ENCODE results near the gene PCP2.
"Not testable (repeated sequence)": the region's sequence is repeated elsewhere in the genome, so short reads cannot be mapped to it uniquely, and the experiment has no call there.

Gene PCP2

GRCh38 chr19:7661744-7662538 lies 28.4 kb upstream of the PCP2 start:
- no peak for DNase-seq (ENCODE audit: low read depth in 2 of 2, low spot score in 1 of 2)

DNA sequence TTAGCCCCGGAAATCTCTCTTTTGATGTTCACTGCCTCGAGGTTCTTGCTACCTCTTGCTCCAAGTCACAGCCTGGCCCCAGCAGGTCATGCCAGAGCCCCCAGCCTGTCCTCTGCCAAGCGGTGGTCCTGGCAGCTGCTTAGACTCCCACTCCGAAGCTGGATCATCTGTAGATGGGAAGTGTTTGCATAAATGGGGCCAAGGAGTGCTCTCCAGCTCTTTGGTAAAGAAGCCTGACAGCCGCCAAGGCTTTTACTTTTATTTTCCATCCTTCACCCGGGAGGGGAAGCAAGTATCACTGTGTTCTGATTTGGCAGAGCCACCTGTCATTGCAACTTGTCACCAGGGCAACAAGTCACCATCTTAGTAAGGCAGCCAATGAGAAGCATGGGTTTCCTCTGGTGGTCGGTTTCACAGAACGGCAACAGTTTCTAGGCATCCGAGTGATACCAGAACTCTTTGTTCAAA lies 24.7 kb upstream of the PCP2 start:
- no peak for DNase-seq (ENCODE audit: low read depth in 2 of 2, low spot score in 1 of 2)

DNA sequence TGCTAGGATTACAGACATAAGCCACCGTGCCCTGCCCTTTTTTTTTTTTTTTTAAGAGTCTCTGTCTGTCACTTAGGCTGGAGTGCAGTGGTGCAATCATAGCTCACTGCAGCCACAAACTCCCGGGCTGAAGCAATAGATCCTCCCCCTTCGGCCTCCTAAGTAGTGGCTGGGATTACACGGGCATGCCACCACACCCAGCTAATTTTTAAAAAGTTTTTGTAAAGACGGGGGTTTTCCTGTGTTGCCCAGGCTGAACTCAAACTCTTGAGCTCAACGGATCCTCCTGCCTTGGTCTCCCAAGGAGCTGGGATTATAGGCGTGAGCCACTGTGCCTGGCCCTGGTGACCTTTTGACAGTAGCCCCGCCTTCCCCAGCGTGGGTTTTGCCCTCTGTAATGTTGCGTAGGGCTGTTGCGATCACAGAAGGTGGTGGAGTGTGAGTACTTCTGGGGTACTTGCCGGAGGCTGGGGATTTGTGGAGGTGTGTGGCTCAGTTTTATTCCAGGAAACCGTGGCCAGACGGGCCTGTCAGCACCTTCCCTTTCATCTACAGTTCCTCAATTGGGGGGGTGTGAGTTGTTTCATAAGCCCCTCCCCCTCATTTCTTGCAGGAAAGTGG lies 23.7 kb upstream of the PCP2 start:
- DNase-seq (ENCODE audit: low read depth in 2 of 2, low spot score in 1 of 2) = no peak

- no peak for DNase-seq (ENCODE audit: low read depth in 2 of 2, low spot score in 1 of 2)
Measured at GRCh38 chr19:7655581-7655980, 22.1 kb upstream of the PCP2 start.

DNA sequence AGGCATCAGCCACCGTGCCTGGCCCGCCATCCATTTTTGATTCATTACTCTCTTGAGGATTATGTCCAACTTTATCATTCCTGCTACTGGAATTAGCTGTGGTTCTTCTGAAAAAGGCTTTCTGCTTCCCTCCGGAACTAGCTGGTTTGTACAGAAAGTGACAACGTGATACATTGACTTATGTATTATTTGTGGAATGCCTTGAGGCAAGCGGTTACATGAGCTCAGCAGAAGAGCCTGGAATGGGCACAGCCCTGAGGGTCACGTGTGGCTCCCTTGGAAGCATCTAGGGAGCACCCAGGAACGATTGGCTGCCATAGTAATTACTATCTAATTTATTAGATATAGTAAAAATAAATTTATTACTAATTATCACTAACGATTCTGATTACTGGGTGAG lies 20.9 kb upstream of the PCP2 start:
- no peak for DNase-seq (ENCODE audit: low read depth in 2 of 2, low spot score in 1 of 2)

- DNase-seq (ENCODE audit: low read depth in 2 of 2, low spot score in 1 of 2) = peak; percentile 71 to 77
Measured at GRCh38 chr19:7652061-7652641, 18.6 kb upstream of the PCP2 start.

GRCh38 chr19:7650148-7650547 lies 16.6 kb upstream of the PCP2 start:
- DNase-seq (ENCODE audit: low read depth in 2 of 2, low spot score in 1 of 2) = no peak

- DNase-seq (ENCODE audit: low read depth in 2 of 2, low spot score in 1 of 2) = no peak
Measured at GRCh38 chr19:7648265-7649014, 14.9 kb upstream of the PCP2 start.

GRCh38 chr19:7647156-7647555 lies 13.6 kb upstream of the PCP2 start:
- DNase-seq (ENCODE audit: low read depth in 2 of 2, low spot score in 1 of 2) = no peak

DNA sequence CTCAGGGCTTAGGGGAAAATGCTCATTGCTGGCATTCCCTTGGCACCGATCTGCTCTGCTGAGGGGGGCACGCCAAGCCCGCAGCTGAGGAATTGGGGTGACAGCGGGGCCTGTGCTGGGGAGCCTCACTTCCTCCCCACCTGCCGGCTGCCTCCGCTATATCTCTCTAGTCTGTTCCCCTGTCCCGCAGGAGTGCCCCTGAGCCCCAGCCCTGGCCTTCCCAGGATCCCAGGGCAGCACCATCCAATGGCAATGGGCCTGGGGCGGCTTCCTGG lies 12.8 kb upstream of the PCP2 start:
- no peak for DNase-seq (ENCODE audit: low read depth in 2 of 2, low spot score in 1 of 2)

GRCh38 chr19:7645656-7646425 lies 12.3 kb upstream of the PCP2 start:
- DNase-seq (ENCODE audit: low read depth in 2 of 2, low spot score in 1 of 2) = no peak

DNA sequence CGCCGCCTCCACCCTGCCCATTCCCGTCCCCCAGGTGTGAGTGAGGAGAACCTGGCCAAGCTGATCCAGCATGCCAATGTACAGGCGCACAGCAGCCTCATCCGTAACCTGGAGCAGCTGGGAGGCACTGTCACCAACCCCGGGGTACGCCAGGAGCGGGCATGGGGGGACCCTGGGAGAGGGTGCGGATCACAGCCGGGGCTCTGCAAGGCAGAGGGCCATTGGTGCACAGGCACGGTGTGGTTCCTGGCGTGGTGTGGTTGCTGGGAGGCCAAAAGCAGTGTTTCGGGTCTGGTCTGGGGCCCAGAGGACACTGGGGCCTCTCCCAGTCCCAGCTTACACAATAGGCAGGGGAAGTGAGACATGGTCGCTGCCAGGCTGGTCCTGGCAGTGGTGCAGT lies 11.6 kb upstream of the PCP2 start:
- DNase-seq (ENCODE audit: low read depth in 2 of 2, low spot score in 1 of 2) = no peak

GRCh38 chr19:7644550-7644877 lies 11.0 kb upstream of the PCP2 start:
- no peak for DNase-seq (ENCODE audit: low read depth in 2 of 2, low spot score in 1 of 2)

- DNase-seq (ENCODE audit: low read depth in 2 of 2, low spot score in 1 of 2) = not testable (repeated sequence)
Measured at GRCh38 chr19:7643629-7644549, 10.4 kb upstream of the PCP2 start.

GRCh38 chr19:7643031-7643415 lies 9.5 kb upstream of the PCP2 start:
- no peak for DNase-seq (ENCODE audit: low read depth in 2 of 2, low spot score in 1 of 2)

DNA sequence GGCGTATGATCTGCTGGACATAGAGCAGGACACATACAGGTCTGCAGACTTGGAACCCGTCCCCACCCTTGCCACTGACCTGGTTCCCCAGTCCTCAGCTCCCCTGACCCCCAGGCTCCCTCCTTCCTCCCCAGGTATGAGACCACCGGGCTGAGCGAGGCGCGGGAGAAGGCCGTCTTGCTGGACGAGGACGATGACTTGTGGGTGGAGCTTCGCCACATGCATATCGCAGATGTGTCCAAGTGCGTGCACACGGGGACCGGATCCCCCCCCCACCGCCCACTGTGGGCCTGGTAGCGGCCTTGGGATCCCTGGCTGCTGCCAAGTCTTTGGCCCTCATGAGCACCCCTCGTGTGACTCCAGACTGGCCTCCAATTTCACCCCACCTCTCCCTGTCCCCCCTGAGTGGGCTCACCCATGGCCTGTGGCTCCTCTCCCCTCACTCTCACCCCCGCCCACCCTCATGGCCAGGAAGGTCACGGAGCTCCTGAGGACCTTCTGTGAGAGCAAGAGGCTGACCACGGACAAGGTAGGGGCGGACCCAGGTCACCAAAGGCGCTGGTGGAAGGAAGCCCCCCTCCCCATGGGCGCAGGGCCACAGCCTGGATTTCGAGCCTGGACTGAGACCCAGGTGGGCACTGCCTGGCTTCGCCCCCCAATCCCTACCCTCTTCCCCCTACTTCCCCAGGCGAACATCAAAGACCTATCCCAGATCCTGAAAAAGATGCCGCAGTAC lies 8.9 kb upstream of the PCP2 start:
- no peak for DNase-seq (ENCODE audit: low read depth in 2 of 2, low spot score in 1 of 2)

- no peak for DNase-seq (ENCODE audit: low read depth in 2 of 2, low spot score in 1 of 2)
Measured at GRCh38 chr19:7641290-7642276, 8.1 kb upstream of the PCP2 start.

DNA sequence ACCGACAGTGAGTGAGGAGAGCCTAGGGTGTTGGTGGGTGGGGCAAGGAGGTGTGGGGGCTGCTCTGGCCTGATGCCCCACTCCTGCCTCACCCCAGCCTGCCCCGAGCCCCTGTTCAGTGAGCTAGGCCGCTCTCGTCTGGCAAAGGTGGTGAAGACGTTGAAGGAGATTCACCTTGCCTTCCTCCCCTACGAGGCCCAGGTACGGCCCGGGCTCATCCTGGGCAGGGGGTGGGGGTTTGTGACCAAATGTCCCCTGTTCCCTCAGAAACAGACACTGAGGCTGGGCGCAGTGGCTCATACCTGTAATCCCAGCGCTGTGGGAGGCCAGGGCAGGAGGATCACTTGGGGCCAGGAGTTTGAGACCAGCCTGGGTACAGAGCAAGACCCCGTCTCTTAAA lies 7.3 kb upstream of the PCP2 start:
- DNase-seq (ENCODE audit: low read depth in 2 of 2, low spot score in 1 of 2) = no peak

All from stimulated activated CD8-positive, alpha-beta memory T cell treated with anti-CD3 and anti-CD28 coated beads, Interleukin-4, amount 100 ng/mL, for 4 hours (primary cell).